ENCODE results near the gene SLIT3. TPM values are rescaled to one million over a fixed set of nuclear protein-coding genes. Genes with fewer than 3 reads are reported as not detected.

SLIT3 gene
- total and polyA plus RNA-seq, 2 experiments from 2014 or later, result 0.59 to 0.71 TPM

DNA sequence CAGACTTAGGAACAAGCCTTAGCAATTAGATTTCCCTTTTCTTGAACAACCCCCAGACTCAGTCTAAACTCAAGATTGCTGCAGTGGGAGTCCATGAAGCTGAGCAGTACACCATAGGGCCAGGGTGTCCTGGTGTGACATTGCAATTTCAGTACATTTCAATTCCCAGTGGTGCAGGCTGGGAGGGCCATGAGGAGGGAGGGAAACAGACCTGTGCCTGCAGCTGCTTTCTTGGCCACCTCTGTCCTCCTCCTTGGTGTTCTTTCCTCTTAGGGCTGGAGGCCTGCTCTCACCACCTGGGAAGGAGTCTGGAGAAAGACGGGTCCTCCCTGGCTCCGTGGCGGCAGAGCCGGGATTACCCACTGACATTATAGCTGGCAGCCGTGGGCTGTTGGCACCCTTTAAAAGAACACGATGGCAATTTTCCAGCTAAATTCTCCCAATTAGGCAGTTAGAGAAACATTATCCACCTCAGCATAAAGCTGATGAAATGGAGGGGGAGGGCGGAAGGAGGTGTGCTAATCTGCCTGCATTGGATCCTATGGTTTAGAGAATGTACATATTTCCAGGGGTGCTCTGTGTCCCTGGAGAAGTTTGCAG, 186.4 kb downstream of the SLIT3 start:
- Histone ChIP-seq H3K4me3 (no peak overlapping the region), H3K4me1 (ENCODE audit: insufficient read depth) (0 out of 2 replicates have a peak, but pooled peaks cover 3% of the 10 kb centered on the region), H3K9me2 (ENCODE audit: insufficient read depth) (no peaks in the 10 kb centered on the region; the same call in 1 of the 2 replicates), H3K27ac (ENCODE audit: low read depth) (no peak overlapping the region), H3K36me3 (ENCODE audit: insufficient read depth) (no peaks in the 10 kb centered on the region), H3K4me2 (no peak overlapping the region), H2AFZ (no peak overlapping the region), H3K79me2 (replicated peaks; ENCODE audit: insufficient read depth) (no peaks in the 10 kb centered on the region), H3K27me3 (ENCODE audit: insufficient read depth) (no peaks in the 10 kb centered on the region), H4K20me1 (replicated peaks; ENCODE audit: insufficient read depth) (no peaks in the 10 kb centered on the region), H3F3A (replicated peaks; ENCODE audit: low read depth) (no peaks in the 10 kb centered on the region)
- no peak for ATAC-seq
- H3K9me3 Mint-ChIP-seq, result peaks cover 3% of the 10 kb centered on the region; the same call in 1 of the 3 replicates
- TF ChIP-seq CREB1 (CRISPR knock-in tag; IDR thresholded peaks at IDR 0.05; ENCODE audit: low read depth) (no peak), EZH2 (IDR thresholded peaks at IDR 0.05; ENCODE audit: low read depth, unreplicated experiment) (no peak), JUNB (IDR thresholded peaks at IDR 0.05; ENCODE audit: unreplicated experiment) (no peak), EZH2phosphoT487 (IDR thresholded peaks at IDR 0.05; ENCODE audit: unreplicated experiment) (no peak), ZNF331 (CRISPR knock-in tag; IDR thresholded peaks at IDR 0.05; ENCODE audit: low read depth) (no peak), STAT1 (IDR thresholded peaks at IDR 0.05; ENCODE audit: unreplicated experiment) (no peak), ZNF114 (CRISPR knock-in tag; IDR thresholded peaks at IDR 0.05) (no peak), POLR2AphosphoS5 (IDR thresholded peaks at IDR 0.05; ENCODE audit: low read depth) (no peak), NANOG (IDR thresholded peaks at IDR 0.05; ENCODE audit: borderline replicate concordance) (no peak)
- TF ChIP-seq, protein P1, sequence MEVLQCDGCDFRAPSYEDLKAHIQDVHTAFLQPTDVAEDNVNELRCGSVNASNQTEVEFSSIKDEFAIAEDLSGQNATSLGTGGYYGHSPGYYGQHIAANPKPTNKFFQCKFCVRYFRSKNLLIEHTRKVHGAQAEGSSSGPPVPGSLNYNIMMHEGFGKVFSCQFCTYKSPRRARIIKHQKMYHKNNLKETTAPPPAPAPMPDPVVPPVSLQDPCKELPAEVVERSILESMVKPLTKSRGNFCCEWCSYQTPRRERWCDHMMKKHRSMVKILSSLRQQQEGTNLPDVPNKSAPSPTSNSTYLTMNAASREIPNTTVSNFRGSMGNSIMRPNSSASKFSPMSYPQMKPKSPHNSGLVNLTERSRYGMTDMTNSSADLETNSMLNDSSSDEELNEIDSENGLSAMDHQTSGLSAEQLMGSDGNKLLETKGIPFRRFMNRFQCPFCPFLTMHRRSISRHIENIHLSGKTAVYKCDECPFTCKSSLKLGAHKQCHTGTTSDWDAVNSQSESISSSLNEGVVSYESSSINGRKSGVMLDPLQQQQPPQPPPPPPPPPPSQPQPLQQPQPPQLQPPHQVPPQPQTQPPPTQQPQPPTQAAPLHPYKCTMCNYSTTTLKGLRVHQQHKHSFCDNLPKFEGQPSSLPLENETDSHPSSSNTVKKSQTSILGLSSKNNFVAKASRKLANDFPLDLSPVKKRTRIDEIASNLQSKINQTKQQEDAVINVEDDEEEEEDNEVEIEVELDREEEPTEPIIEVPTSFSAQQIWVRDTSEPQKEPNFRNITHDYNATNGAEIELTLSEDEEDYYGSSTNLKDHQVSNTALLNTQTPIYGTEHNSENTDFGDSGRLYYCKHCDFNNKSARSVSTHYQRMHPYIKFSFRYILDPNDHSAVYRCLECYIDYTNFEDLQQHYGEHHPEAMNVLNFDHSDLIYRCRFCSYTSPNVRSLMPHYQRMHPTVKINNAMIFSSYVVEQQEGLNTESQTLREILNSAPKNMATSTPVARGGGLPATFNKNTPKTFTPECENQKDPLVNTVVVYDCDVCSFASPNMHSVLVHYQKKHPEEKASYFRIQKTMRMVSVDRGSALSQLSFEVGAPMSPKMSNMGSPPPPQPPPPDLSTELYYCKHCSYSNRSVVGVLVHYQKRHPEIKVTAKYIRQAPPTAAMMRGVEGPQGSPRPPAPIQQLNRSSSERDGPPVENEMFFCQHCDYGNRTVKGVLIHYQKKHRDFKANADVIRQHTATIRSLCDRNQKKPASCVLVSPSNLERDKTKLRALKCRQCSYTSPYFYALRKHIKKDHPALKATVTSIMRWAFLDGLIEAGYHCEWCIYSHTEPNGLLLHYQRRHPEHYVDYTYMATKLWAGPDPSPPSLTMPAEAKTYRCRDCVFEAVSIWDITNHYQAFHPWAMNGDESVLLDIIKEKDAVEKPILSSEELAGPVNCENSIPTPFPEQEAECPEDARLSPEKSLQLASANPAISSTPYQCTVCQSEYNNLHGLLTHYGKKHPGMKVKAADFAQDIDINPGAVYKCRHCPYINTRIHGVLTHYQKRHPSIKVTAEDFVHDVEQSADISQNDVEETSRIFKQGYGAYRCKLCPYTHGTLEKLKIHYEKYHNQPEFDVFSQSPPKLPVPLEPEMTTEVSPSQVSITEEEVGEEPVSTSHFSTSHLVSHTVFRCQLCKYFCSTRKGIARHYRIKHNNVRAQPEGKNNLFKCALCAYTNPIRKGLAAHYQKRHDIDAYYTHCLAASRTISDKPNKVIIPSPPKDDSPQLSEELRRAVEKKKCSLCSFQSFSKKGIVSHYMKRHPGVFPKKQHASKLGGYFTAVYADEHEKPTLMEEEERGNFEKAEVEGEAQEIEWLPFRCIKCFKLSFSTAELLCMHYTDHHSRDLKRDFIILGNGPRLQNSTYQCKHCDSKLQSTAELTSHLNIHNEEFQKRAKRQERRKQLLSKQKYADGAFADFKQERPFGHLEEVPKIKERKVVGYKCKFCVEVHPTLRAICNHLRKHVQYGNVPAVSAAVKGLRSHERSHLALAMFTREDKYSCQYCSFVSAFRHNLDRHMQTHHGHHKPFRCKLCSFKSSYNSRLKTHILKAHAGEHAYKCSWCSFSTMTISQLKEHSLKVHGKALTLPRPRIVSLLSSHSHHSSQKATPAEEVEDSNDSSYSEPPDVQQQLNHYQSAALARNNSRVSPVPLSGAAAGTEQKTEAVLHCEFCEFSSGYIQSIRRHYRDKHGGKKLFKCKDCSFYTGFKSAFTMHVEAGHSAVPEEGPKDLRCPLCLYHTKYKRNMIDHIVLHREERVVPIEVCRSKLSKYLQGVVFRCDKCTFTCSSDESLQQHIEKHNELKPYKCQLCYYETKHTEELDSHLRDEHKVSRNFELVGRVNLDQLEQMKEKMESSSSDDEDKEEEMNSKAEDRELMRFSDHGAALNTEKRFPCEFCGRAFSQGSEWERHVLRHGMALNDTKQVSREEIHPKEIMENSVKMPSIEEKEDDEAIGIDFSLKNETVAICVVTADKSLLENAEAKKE (CRISPR knock-in tag; IDR thresholded peaks at IDR 0.05), result no peak
- TF ChIP-seq, protein P2, sequence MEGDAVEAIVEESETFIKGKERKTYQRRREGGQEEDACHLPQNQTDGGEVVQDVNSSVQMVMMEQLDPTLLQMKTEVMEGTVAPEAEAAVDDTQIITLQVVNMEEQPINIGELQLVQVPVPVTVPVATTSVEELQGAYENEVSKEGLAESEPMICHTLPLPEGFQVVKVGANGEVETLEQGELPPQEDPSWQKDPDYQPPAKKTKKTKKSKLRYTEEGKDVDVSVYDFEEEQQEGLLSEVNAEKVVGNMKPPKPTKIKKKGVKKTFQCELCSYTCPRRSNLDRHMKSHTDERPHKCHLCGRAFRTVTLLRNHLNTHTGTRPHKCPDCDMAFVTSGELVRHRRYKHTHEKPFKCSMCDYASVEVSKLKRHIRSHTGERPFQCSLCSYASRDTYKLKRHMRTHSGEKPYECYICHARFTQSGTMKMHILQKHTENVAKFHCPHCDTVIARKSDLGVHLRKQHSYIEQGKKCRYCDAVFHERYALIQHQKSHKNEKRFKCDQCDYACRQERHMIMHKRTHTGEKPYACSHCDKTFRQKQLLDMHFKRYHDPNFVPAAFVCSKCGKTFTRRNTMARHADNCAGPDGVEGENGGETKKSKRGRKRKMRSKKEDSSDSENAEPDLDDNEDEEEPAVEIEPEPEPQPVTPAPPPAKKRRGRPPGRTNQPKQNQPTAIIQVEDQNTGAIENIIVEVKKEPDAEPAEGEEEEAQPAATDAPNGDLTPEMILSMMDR (conservative IDR thresholded peaks at IDR 0.05; ENCODE audit: low read depth in 2 of 2), result no peak
- TF ChIP-seq, protein P3, sequence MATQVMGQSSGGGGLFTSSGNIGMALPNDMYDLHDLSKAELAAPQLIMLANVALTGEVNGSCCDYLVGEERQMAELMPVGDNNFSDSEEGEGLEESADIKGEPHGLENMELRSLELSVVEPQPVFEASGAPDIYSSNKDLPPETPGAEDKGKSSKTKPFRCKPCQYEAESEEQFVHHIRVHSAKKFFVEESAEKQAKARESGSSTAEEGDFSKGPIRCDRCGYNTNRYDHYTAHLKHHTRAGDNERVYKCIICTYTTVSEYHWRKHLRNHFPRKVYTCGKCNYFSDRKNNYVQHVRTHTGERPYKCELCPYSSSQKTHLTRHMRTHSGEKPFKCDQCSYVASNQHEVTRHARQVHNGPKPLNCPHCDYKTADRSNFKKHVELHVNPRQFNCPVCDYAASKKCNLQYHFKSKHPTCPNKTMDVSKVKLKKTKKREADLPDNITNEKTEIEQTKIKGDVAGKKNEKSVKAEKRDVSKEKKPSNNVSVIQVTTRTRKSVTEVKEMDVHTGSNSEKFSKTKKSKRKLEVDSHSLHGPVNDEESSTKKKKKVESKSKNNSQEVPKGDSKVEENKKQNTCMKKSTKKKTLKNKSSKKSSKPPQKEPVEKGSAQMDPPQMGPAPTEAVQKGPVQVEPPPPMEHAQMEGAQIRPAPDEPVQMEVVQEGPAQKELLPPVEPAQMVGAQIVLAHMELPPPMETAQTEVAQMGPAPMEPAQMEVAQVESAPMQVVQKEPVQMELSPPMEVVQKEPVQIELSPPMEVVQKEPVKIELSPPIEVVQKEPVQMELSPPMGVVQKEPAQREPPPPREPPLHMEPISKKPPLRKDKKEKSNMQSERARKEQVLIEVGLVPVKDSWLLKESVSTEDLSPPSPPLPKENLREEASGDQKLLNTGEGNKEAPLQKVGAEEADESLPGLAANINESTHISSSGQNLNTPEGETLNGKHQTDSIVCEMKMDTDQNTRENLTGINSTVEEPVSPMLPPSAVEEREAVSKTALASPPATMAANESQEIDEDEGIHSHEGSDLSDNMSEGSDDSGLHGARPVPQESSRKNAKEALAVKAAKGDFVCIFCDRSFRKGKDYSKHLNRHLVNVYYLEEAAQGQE (IDR thresholded peaks at IDR 0.05; ENCODE audit: unreplicated experiment), result no peak
- TF ChIP-seq, protein P4, sequence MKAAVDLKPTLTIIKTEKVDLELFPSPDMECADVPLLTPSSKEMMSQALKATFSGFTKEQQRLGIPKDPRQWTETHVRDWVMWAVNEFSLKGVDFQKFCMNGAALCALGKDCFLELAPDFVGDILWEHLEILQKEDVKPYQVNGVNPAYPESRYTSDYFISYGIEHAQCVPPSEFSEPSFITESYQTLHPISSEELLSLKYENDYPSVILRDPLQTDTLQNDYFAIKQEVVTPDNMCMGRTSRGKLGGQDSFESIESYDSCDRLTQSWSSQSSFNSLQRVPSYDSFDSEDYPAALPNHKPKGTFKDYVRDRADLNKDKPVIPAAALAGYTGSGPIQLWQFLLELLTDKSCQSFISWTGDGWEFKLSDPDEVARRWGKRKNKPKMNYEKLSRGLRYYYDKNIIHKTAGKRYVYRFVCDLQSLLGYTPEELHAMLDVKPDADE (IDR thresholded peaks at IDR 0.05), result no peak
- H3K4me1 Mint-ChIP-seq, result peaks cover 10% of the 10 kb centered on the region
- H3K27ac Mint-ChIP-seq, result no peak overlapping the region
- H3K36me3 Mint-ChIP-seq (ENCODE audit: low read depth), result peaks cover 3% of the 10 kb centered on the region; the same call in 1 of the 3 replicates
- no peak for DNase-seq (ENCODE audit: low spot score)
- H3K4me3 Mint-ChIP-seq, result no peak overlapping the region
- H3K27me3 Mint-ChIP-seq (ENCODE audit: insufficient read depth, low read depth, poor library complexity), result peaks cover 4% of the 10 kb centered on the region

Data from GM23338 (cell line).